Endodermal cell (in vitro differentiated cells): ENCODE data around the gene RPS2. TPM values are rescaled to one million over a fixed set of nuclear protein-coding genes. Genes with fewer than 3 reads are reported as not detected.
A peak's percentile ranks its signal among the peaks of the same experiment; 100 is the strongest.

Experiments used
- DNase-seq: peaks from one replicate; pipeline ENCODE4 v3.0.0-alpha.2; 2017
- H3K27ac ChIP-seq: 2 replicates; pipeline ENCODE4 v1.5.1; 2013; ENCODE audit warnings: mild to moderate bottlenecking, low read depth, low read length, moderate library complexity
- H3K27me3 ChIP-seq: 2 replicates; pipeline ENCODE4 v1.6.1; 2013; ENCODE audit warnings: mild to moderate bottlenecking, low read length, moderate library complexity; ENCODE audit not compliant: insufficient read depth, control insufficient read depth, poor library complexity, severe bottlenecking
- H3K36me3 ChIP-seq: 2 replicates; pipeline ENCODE4 v1.7.0; 2013; ENCODE audit warnings: mild to moderate bottlenecking, low read length, moderate library complexity; ENCODE audit not compliant: control insufficient read depth, insufficient read depth
- H3K4me1 ChIP-seq: one replicate; pipeline ENCODE4 v1.7.0; 2013; ENCODE audit warnings: low read length; ENCODE audit not compliant: control insufficient read depth, insufficient read depth
- H3K4me3 ChIP-seq: 2 replicates; pipeline ENCODE4 v1.5.1; 2013; ENCODE audit warnings: mild to moderate bottlenecking, low read length, moderate library complexity
- H3K9ac ChIP-seq: 2 replicates; pipeline ENCODE4 v1.6.1; 2013; ENCODE audit warnings: mild to moderate bottlenecking, low read length, moderate library complexity; ENCODE audit not compliant: poor library complexity, severe bottlenecking; ENCODE audit errors: extremely low read depth
- H3K9me3 ChIP-seq: 2 replicates; pipeline ENCODE4 v1.6.1; 2013; ENCODE audit warnings: mild to moderate bottlenecking, low read length, moderate library complexity; ENCODE audit not compliant: control insufficient read depth
- H3K27ac Mint-ChIP-seq: 2 replicates; pipeline ENCODE4 v1.8.0; 2020; ENCODE audit warnings: mixed read lengths
- H3K27me3 Mint-ChIP-seq: 2 replicates; pipeline ENCODE4 v1.8.0; 2021; ENCODE audit warnings: mild to moderate bottlenecking, mixed read lengths; ENCODE audit not compliant: insufficient read depth
- H3K36me3 Mint-ChIP-seq: 2 replicates; pipeline ENCODE4 v1.8.0; 2020; ENCODE audit warnings: low read depth, mixed read lengths
- H3K4me1 Mint-ChIP-seq: 2 replicates; pipeline ENCODE4 v1.8.0; 2020; ENCODE audit warnings: mixed read lengths
- H3K4me3 Mint-ChIP-seq: 2 replicates; pipeline ENCODE4 v1.8.0; 2020; ENCODE audit warnings: mild to moderate bottlenecking, moderate library complexity, mixed read lengths
- H3K9me3 Mint-ChIP-seq: 2 replicates; pipeline ENCODE4 v1.8.0; 2020; ENCODE audit warnings: mild to moderate bottlenecking, mixed read lengths
- CTCF ChIP-seq: fragments of 200-600 bp; sonication (generic); conservative IDR thresholded peaks from 2 replicates; pipeline ENCODE4 v1.5.0; 2021; ENCODE audit warnings: antibody characterized with exemption, mild to moderate bottlenecking
- WGBS, 2 experiments: methylation state at CpG; one replicate each; pipeline versions ENCODE4 v1.1.5 to v1.1.7; 2013; ENCODE audit warnings: missing lambda C conversion rate in 2 of 2, mixed read lengths in 1 of 2; ENCODE audit not compliant: insufficient coverage in 1 of 2, insufficient read length in 1 of 2; 5-methylcytosine and 5-hydroxymethylcytosine counted together
- total RNA-seq, 2 donors: library from RNA; stranded (reverse); fragmentation: NEBNext Ultra II Directional in 1 of 2; extraction: Animal tissue kit (Norgen Biotek cat#: 25700) in 1 of 2; gene quantifications; 2 replicates in 1 of 2; 3 replicates in 1 of 2; pipeline ENCODE4 v1.2.1, GENCODE V29; 2021

The RPS2 gene
- total RNA-seq, 2 donors from 2014 or later = 3,064 to 3,492 TPM

DNA sequence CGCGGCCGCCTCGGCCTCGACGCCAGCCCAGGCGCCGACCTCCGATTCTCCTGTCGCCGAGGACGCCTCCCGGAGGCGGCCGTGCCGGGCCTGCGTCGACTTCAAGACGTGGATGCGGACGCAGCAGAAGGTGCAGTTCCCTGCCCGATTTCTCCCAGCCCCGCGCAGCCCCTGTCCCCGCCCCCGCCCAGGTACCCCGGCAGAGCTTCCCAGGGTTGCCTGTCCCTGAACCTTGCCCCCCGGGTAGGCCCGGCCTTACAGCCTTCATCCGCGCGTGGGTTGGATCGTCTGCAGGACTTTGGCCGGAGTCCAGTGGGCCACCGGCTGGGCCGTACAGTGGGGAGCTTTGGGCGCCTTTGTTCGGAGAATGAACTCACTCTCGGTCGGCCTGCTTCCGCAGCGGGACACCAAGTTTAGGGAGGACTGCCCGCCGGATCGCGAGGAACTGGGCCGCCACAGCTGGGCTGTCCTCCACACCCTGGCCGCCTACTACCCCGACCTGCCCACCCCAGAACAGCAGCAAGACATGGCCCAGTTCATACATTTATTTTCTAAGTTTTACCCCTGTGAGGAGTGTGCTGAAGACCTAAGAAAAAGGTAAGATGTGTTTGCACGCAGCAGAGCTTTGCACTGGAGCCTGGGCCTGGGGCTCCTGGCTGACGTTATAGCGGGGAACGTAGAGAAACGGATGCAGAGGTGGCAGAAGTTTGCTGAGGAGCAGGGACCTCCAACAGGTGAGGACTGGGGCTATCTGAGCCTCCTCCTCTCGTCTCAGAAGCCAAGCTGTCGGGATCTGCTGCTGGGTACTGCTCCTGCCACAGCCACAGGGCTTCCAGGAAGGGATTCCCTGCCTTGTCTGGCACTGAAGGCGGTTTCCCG lies 20.0 kb upstream of the RPS2 start:
- H3K9me3 ChIP-seq = no peaks in the 10 kb centered on the region
- peaks cover 22% of the 10 kb centered on the region for H3K36me3 ChIP-seq
- no peaks in the 10 kb centered on the region for H3K9me3 Mint-ChIP-seq
- no peaks in the 10 kb centered on the region for H3K4me1 ChIP-seq
- H3K27me3 Mint-ChIP-seq = peaks cover 54% of the 10 kb centered on the region
- WGBS, 2 experiments = 8 to 12% methylated on average over 48 to 58 of the region's 58 CpGs
- peak overlapping the region; percentile 89 for H3K27ac Mint-ChIP-seq
- H3K36me3 Mint-ChIP-seq = peaks cover 10% of the 10 kb centered on the region
- H3K4me3 ChIP-seq = peak overlapping the region; percentile 82
- peaks cover 6% of the 10 kb centered on the region for H3K4me1 Mint-ChIP-seq
- H3K9ac ChIP-seq = peak overlapping the region; percentile 80
- peak overlapping the region; percentile 67 for H3K27ac ChIP-seq
- peaks cover 58% of the 10 kb centered on the region for H3K27me3 ChIP-seq
- DNase-seq = peak; percentile 58
- H3K4me3 Mint-ChIP-seq = peak overlapping the region; percentile 81
- no peak for TF ChIP-seq CTCF

DNA sequence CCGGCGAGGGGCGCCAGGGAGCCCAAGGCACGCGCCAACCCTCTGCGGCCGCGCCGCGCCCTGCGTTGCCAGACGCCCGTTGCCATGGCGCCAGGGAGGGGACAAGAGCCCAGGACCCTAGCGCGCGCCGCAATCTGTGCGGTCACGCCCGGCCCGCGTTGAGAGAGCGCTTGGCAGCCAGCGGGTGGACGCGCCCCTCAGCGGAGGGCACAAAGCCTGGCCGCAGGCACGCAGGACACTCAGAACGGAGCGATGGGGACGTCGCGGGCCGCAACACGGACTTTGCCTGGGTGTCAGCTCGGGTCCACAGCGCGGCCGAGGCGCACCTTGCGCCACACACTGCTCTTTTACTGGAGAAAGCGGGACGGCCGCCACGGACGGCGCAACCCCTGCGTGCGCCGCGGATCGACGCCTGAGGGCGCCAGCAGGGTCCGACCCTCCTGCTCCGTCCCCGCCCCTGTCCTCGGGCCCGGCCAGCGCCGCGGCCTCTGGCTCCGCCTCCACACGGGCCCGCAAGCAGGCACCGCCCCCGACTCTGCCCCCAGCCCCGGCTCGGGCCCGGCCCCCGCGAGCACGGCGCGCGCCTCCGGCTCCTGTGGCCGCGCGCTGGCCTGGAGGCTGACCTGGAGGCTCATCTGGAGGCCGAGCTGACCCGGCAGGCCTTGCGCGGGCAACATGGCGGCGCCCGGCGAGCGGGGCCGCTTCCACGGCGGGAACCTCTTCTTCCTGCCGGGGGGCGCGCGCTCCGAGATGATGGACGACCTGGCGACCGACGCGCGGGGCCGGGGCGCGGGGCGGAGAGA lies 19.1 kb upstream of the RPS2 start, which contains the start of gene GFER:
Gene GFER (plus strand): TSS at position 650 of the 803 bp plus-strand sequence. CDS start 26 bp downstream, at position 676.
- Histone ChIP-seq H3K27ac (peak within 1 kb of the TSS; percentile 97), H3K4me3 (peak within 1 kb of the TSS; percentile 82), H3K9me3 (no peaks in the 10 kb centered on the region), H3K36me3 (peaks cover 23% of the 10 kb centered on the region), H3K9ac (peak within 1 kb of the TSS; percentile 80), H3K4me1 (no peaks in the 10 kb centered on the region), H3K27me3 (peaks cover 56% of the 10 kb centered on the region)
- peak; percentile 98 for DNase-seq
- Mint-ChIP-seq H3K4me3 (peak within 1 kb of the TSS; percentile 81), H3K9me3 (no peaks in the 10 kb centered on the region), H3K36me3 (peaks cover 10% of the 10 kb centered on the region), H3K4me1 (peaks cover 5% of the 10 kb centered on the region), H3K27ac (peak within 1 kb of the TSS; percentile 89), H3K27me3 (peaks cover 49% of the 10 kb centered on the region)
- WGBS, 2 experiments = 0 to 1% methylated on average over 55 to 109 of the region's 109 CpGs
- peak; percentile 67 for TF ChIP-seq CTCF

DNA sequence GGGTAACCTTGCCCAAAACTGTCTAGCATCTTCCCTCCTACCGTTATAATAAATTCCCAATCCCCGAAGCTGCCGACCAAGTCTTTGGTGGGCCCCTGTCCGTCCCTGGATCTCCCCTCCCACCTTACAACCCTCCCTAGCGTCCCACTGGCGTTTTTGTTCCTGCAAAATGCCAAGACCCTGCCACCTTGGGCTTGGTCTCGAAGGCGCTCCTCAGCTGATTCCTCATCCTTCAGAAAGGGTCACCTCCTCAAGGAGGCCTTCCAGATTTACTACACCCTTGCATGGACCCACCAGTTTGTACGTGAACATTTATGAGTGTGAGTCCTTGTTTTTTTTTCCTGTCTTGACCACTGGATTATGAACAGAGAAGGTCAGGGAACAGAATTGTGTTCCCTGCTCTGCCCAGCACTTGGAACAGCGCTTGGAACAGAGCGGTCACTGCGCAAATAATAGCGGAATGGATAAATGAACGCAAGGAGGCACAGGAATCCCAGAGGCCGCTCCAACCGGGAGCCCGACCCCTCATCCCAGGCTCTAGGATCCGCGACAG lies 18.4 kb upstream of the RPS2 start:
- DNase-seq = no peak
- TF ChIP-seq CTCF = no peak
- Mint-ChIP-seq H3K4me1 (peaks cover 5% of the 10 kb centered on the region), H3K27me3 (peaks cover 43% of the 10 kb centered on the region), H3K4me3 (peak overlapping the region; percentile 81), H3K9me3 (no peaks in the 10 kb centered on the region), H3K27ac (no peak overlapping the region), H3K36me3 (peaks cover 10% of the 10 kb centered on the region)
- peak overlapping the region; percentile 82 for H3K4me3 ChIP-seq
- H3K9ac ChIP-seq = no peak overlapping the region
- H3K9me3 ChIP-seq = no peaks in the 10 kb centered on the region
- peaks cover 52% of the 10 kb centered on the region for H3K27me3 ChIP-seq
- H3K36me3 ChIP-seq = peaks cover 29% of the 10 kb centered on the region
- H3K4me1 ChIP-seq = no peaks in the 10 kb centered on the region
- H3K27ac ChIP-seq = peak overlapping the region; percentile 97
- WGBS, 2 experiments = 40% methylated on average over 12 to 19 of the region's 19 CpGs
